H1 (cell line): ENCODE results near the gene DLG4. TPM values are rescaled to one million over a fixed set of nuclear protein-coding genes. Genes with fewer than 3 reads are reported as not detected.

Experiments
- CBX5 ChIP-seq: fragments of 300-800, 300-1000 bp; sonication (generic); IDR thresholded peaks from 2 replicates; pipeline ENCODE4 v1.7.1; 2016; ENCODE audit warnings: antibody characterized with exemption, low read length, low read depth
- CBX8 ChIP-seq: fragments of 300-800, 300-1000 bp; sonication (generic); IDR thresholded peaks from 2 replicates; pipeline ENCODE4 v1.7.1; 2016; ENCODE audit warnings: low read depth, low read length, borderline replicate concordance
- GABPA ChIP-seq: IDR thresholded peaks from 2 replicates; pipeline ENCODE4 v1.6.1; 2011; ENCODE audit warnings: mild to moderate bottlenecking, low read length, moderate library complexity, borderline replicate concordance; ENCODE audit not compliant: insufficient read depth
- GTF2F1 ChIP-seq: IDR thresholded peaks from 2 replicates; pipeline ENCODE4 v1.6.1; 2012; ENCODE audit warnings: low read depth, low read length, improper control_type of control experiment, borderline replicate concordance
- KDM1A ChIP-seq: fragments of 200-600, 300-600 bp; sonication (generic); IDR thresholded peaks from 2 replicates; pipeline ENCODE4 v1.7.1; 2016; ENCODE audit warnings: mild to moderate bottlenecking, low read length, borderline replicate concordance
- NANOG ChIP-seq: IDR thresholded peaks from 2 replicates; pipeline ENCODE4 v1.6.1; 2011; ENCODE audit warnings: low read length, low read depth, mild to moderate bottlenecking, inconsistent platforms; ENCODE audit not compliant: insufficient read depth, poor library complexity, severe bottlenecking
- POLR2A ChIP-seq, 2 experiments: IDR thresholded peaks; 1 replicate in 1 of 2; 2 replicates in 1 of 2; pipeline ENCODE4 v1.6.1; 2011; ENCODE audit warnings: low read depth in 2 of 2, low read length in 2 of 2, mild to moderate bottlenecking in 2 of 2; ENCODE audit errors: control extremely low read depth in 1 of 2
- SIX5 ChIP-seq: IDR thresholded peaks from 2 replicates; pipeline ENCODE4 v1.6.1; 2011; ENCODE audit warnings: mild to moderate bottlenecking, low read depth, low read length
- SP2 ChIP-seq: IDR thresholded peaks from 2 replicates; pipeline ENCODE4 v1.6.1; 2012; ENCODE audit warnings: mild to moderate bottlenecking, low read length, inconsistent platforms
- TAF7 ChIP-seq: optimal IDR thresholded peaks from 2 replicates; pipeline ENCODE3; 2011; ENCODE audit warnings: low read depth, mild to moderate bottlenecking, inconsistent platforms, low read length, moderate library complexity, borderline replicate concordance
- polyA plus RNA-seq, 7 experiments: library from polyadenylated mRNA; depleted of rRNA in 3 of 7; stranded (reverse) in 5 of 7; unstranded in 2 of 7; fragments of >200 nt in 5 of 7; fragments of 200-250 nt in 2 of 7; gene quantifications; 1 replicate in 5 of 7; 2 replicates in 1 of 7; 4 replicates in 1 of 7; pipeline versions ENCODE4 v1.2.1 to v1.2.3, GENCODE V29; 2011 to 2013; ENCODE audit warnings: missing spikeins in 2 of 7, mixed read lengths in 2 of 7
- total RNA-seq: library from RNA; stranded (reverse); fragmentation: NEBNext Ultra II Directional; extraction: Animal tissue kit (Norgen Biotek cat#: 25700); gene quantifications from 2 replicates; pipeline ENCODE4 v1.2.1, GENCODE V29; 2021
- TF ChIP-seq, protein P1 (sequence below): fragments of 300-600 bp; sonication (generic); IDR thresholded peaks from 2 replicates; pipeline ENCODE4 v1.7.1; 2012; ENCODE audit warnings: low read length, moderate library complexity, mild to moderate bottlenecking, inconsistent platforms; ENCODE audit not compliant: insufficient replicate concordance

The DLG4 gene
- total and polyA plus RNA-seq, 2 of the 8 experiments (the other 6 are each of a cell fraction or from before 2014, with no cell fraction given): 18.9 to 45.9 TPM

DNA sequence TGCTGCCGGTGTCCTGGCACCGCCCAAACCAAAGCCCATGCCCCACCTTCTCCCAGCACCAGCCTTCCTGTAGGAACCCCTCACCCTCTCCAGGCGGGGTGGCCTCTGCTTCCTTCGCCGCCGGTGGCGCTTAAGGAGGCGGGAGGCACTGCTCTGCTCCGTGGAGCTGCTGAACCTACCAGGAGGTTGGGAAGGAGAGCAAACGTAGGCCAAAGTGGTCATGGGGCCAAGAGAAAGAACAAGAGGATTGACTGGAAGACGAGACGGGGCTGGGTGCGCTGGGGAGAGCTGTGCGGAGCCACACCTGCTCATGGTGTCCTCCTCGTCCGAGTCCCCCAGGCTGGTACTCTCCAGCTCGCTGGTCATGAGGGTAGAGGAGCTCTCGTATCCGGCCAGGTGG is 9.9 kb upstream of the DLG4 start (continued):
- TF ChIP-seq, protein P1, sequence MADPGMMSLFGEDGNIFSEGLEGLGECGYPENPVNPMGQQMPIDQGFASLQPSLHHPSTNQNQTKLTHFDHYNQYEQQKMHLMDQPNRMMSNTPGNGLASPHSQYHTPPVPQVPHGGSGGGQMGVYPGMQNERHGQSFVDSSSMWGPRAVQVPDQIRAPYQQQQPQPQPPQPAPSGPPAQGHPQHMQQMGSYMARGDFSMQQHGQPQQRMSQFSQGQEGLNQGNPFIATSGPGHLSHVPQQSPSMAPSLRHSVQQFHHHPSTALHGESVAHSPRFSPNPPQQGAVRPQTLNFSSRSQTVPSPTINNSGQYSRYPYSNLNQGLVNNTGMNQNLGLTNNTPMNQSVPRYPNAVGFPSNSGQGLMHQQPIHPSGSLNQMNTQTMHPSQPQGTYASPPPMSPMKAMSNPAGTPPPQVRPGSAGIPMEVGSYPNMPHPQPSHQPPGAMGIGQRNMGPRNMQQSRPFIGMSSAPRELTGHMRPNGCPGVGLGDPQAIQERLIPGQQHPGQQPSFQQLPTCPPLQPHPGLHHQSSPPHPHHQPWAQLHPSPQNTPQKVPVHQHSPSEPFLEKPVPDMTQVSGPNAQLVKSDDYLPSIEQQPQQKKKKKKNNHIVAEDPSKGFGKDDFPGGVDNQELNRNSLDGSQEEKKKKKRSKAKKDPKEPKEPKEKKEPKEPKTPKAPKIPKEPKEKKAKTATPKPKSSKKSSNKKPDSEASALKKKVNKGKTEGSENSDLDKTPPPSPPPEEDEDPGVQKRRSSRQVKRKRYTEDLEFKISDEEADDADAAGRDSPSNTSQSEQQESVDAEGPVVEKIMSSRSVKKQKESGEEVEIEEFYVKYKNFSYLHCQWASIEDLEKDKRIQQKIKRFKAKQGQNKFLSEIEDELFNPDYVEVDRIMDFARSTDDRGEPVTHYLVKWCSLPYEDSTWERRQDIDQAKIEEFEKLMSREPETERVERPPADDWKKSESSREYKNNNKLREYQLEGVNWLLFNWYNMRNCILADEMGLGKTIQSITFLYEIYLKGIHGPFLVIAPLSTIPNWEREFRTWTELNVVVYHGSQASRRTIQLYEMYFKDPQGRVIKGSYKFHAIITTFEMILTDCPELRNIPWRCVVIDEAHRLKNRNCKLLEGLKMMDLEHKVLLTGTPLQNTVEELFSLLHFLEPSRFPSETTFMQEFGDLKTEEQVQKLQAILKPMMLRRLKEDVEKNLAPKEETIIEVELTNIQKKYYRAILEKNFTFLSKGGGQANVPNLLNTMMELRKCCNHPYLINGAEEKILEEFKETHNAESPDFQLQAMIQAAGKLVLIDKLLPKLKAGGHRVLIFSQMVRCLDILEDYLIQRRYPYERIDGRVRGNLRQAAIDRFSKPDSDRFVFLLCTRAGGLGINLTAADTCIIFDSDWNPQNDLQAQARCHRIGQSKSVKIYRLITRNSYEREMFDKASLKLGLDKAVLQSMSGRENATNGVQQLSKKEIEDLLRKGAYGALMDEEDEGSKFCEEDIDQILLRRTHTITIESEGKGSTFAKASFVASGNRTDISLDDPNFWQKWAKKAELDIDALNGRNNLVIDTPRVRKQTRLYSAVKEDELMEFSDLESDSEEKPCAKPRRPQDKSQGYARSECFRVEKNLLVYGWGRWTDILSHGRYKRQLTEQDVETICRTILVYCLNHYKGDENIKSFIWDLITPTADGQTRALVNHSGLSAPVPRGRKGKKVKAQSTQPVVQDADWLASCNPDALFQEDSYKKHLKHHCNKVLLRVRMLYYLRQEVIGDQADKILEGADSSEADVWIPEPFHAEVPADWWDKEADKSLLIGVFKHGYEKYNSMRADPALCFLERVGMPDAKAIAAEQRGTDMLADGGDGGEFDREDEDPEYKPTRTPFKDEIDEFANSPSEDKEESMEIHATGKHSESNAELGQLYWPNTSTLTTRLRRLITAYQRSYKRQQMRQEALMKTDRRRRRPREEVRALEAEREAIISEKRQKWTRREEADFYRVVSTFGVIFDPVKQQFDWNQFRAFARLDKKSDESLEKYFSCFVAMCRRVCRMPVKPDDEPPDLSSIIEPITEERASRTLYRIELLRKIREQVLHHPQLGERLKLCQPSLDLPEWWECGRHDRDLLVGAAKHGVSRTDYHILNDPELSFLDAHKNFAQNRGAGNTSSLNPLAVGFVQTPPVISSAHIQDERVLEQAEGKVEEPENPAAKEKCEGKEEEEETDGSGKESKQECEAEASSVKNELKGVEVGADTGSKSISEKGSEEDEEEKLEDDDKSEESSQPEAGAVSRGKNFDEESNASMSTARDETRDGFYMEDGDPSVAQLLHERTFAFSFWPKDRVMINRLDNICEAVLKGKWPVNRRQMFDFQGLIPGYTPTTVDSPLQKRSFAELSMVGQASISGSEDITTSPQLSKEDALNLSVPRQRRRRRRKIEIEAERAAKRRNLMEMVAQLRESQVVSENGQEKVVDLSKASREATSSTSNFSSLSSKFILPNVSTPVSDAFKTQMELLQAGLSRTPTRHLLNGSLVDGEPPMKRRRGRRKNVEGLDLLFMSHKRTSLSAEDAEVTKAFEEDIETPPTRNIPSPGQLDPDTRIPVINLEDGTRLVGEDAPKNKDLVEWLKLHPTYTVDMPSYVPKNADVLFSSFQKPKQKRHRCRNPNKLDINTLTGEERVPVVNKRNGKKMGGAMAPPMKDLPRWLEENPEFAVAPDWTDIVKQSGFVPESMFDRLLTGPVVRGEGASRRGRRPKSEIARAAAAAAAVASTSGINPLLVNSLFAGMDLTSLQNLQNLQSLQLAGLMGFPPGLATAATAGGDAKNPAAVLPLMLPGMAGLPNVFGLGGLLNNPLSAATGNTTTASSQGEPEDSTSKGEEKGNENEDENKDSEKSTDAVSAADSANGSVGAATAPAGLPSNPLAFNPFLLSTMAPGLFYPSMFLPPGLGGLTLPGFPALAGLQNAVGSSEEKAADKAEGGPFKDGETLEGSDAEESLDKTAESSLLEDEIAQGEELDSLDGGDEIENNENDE: no peak
- TF ChIP-seq KDM1A: no peak
- no peak for TF ChIP-seq GTF2F1
- no peak for TF ChIP-seq CBX8
- no peak for TF ChIP-seq CBX5
- TF ChIP-seq SP2: no peak
- no peak for TF ChIP-seq NANOG
- TF ChIP-seq TAF7: no peak
- TF ChIP-seq POLR2A (IDR thresholded peaks at IDR 0.05; ENCODE audit: control extremely low read depth in 1 of 2, low read depth in 2 of 2, low read length in 2 of 2): no peak
- no peak for TF ChIP-seq GABPA
- no peak for TF ChIP-seq SIX5
- TF ChIP-seq, all 59 proteins: peak for 0
